ENCODE data around the gene OR6N1. TPM values are rescaled to one million over a fixed set of nuclear protein-coding genes. Genes with fewer than 3 reads are reported as not detected.

Gene OR6N1
- polyA plus RNA-seq, 1 of the 3 experiments (the other 2 are of a cell fraction): not detected

DNA sequence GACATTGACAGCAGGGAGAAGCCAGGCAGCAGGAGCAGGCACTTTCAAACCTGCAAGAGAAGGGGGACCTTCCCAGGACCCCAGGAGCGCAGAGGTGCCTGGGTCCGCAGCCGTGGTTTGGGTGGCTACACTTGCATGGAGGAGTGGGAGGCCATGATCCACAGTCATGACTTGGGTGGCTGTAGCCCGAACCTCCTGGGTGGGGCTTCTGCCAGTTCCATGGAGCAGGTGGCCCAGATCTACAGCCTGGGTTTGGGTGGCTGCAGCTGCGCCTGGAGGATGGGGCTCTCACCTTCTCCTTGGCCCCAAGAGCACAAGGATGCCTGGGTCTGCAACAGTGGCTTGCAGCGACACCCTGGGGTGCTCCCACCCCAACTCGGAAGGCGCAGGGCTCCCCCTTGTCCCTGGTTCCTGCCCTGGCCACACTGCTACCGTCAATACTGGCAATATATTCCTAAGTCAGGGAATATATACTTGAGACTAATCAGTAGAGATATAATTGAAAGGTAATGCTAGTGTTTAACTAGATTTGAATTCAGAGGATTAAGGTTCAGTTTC lies 19.8 kb downstream of the OR6N1 start:
- ChIA-PET CTCF (no interaction called here), POLR2A (no interaction called here)

DNA sequence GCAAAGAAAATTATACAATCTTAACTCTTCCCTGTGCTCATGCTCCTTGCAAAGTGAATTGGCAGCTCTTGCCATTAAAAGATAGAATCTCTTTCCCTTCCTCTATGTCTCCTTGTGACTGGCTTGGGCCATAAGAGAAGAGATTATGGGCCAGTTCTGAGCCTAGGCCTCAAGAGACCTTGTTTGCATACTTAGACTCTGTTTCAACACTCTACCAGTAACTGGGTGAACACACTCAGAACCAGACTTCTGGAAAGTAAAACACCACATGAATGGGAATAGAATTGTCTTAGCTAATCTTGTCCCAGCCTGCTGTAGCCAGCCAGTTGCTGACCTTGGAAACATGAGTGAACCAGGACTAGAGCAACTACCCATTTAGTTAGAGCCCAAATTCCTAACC lies 36.1 kb downstream of the OR6N1 start:
- no peak overlapping the region for H2AFZ ChIP-seq (ENCODE audit: low read depth)
- POLR2A ChIA-PET: no interaction called here
- TF ChIP-seq TEAD4 (IDR thresholded peaks at IDR 0.05; ENCODE audit: borderline replicate concordance, insufficient read depth) (no peak), TCF12 (IDR thresholded peaks at IDR 0.05) (no peak), POLR2AphosphoS5 (IDR thresholded peaks at IDR 0.05; ENCODE audit: low read depth, low read length) (no peak), TAF1 (IDR thresholded peaks at IDR 0.05; ENCODE audit: borderline replicate concordance, low read depth, low read length) (no peak), EP300 (IDR thresholded peaks at IDR 0.05; ENCODE audit: borderline replicate concordance in 1 of 2, low read depth in 1 of 2, low read length in 1 of 2) (no peak), RCOR1 (IDR thresholded peaks at IDR 0.05; ENCODE audit: low read length) (no peak), YY1 (IDR thresholded peaks at IDR 0.05; ENCODE audit: low read depth) (no peak), MXI1 (IDR thresholded peaks at IDR 0.05; ENCODE audit: low read depth, low read length) (no peak), GATA2 (CRISPR knock-in tag; IDR thresholded peaks at IDR 0.05) (no peak), GABPA (IDR thresholded peaks at IDR 0.05; ENCODE audit: low read depth) (no peak), RXRA (IDR thresholded peaks at IDR 0.05; ENCODE audit: borderline replicate concordance, low read depth) (no peak)
- TF ChIP-seq, protein P1, sequence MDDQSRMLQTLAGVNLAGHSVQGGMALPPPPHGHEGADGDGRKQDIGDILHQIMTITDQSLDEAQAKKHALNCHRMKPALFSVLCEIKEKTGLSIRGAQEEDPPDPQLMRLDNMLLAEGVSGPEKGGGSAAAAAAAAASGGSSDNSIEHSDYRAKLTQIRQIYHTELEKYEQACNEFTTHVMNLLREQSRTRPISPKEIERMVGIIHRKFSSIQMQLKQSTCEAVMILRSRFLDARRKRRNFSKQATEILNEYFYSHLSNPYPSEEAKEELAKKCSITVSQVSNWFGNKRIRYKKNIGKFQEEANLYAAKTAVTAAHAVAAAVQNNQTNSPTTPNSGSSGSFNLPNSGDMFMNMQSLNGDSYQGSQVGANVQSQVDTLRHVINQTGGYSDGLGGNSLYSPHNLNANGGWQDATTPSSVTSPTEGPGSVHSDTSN (IDR thresholded peaks at IDR 0.05): no peak
- TF ChIP-seq, protein P2, sequence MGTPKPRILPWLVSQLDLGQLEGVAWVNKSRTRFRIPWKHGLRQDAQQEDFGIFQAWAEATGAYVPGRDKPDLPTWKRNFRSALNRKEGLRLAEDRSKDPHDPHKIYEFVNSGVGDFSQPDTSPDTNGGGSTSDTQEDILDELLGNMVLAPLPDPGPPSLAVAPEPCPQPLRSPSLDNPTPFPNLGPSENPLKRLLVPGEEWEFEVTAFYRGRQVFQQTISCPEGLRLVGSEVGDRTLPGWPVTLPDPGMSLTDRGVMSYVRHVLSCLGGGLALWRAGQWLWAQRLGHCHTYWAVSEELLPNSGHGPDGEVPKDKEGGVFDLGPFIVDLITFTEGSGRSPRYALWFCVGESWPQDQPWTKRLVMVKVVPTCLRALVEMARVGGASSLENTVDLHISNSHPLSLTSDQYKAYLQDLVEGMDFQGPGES (IDR thresholded peaks at IDR 0.05; ENCODE audit: low read depth, low read length): no peak
- TF ChIP-seq, protein P3, sequence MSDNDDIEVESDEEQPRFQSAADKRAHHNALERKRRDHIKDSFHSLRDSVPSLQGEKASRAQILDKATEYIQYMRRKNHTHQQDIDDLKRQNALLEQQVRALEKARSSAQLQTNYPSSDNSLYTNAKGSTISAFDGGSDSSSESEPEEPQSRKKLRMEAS (IDR thresholded peaks at IDR 0.05; ENCODE audit: low read depth): no peak

More for the DNA sequence above, 19.8 kb downstream of the OR6N1 start:
- Histone ChIP-seq H2AFZ (ENCODE audit: low read depth) (no peak overlapping the region), H3K79me2 (ENCODE audit: insufficient read depth) (no peaks in the 10 kb centered on the region), H3K27me3 (ENCODE audit: insufficient read depth) (no peaks in the 10 kb centered on the region), H3K27ac (ENCODE audit: low read depth in 2 of 2, low read length in 1 of 2) (no peak overlapping the region), H3K4me1 (ENCODE audit: control insufficient read depth in 1 of 2, insufficient read depth in 2 of 2, low read depth in 1 of 2, low read length in 1 of 2) (no peaks in the 10 kb centered on the region), H3K4me3 (ENCODE audit: low read depth in 2 of 2, low read length in 1 of 2) (no peak overlapping the region), H3F3A (replicated peaks; ENCODE audit: insufficient read depth) (no peaks in the 10 kb centered on the region), H3K9me2 (0 out of 2 replicates have a peak, but pooled peaks cover 2% of the 10 kb centered on the region), H3K4me2 (no peak overlapping the region), H4K20me1 (ENCODE audit: insufficient read depth) (no peaks in the 10 kb centered on the region), H3K36me3 (replicated peaks in 1 of 2; ENCODE audit: control insufficient read depth in 1 of 2, insufficient read depth in 2 of 2, low read length in 1 of 2) (no peaks in the 10 kb centered on the region), H3K9ac (no peak overlapping the region), H3K9me3 (no peaks in the 10 kb centered on the region)
- DNase-seq: no peak
- TF ChIP-seq, protein P4, sequence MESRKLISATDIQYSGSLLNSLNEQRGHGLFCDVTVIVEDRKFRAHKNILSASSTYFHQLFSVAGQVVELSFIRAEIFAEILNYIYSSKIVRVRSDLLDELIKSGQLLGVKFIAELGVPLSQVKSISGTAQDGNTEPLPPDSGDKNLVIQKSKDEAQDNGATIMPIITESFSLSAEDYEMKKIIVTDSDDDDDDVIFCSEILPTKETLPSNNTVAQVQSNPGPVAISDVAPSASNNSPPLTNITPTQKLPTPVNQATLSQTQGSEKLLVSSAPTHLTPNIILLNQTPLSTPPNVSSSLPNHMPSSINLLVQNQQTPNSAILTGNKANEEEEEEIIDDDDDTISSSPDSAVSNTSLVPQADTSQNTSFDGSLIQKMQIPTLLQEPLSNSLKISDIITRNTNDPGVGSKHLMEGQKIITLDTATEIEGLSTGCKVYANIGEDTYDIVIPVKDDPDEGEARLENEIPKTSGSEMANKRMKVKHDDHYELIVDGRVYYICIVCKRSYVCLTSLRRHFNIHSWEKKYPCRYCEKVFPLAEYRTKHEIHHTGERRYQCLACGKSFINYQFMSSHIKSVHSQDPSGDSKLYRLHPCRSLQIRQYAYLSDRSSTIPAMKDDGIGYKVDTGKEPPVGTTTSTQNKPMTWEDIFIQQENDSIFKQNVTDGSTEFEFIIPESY (IDR thresholded peaks at IDR 0.05; ENCODE audit: borderline replicate concordance, low read depth): no peak
- TF ChIP-seq SMC3 (IDR thresholded peaks at IDR 0.05; ENCODE audit: low read depth, low read length): no peak
- no peak for TF ChIP-seq FOSL2 (IDR thresholded peaks at IDR 0.05; ENCODE audit: borderline replicate concordance, low read depth)
- no peak for TF ChIP-seq TAF1 (IDR thresholded peaks at IDR 0.05; ENCODE audit: borderline replicate concordance, low read depth, low read length)
- TF ChIP-seq POLR2AphosphoS5 (IDR thresholded peaks at IDR 0.05; ENCODE audit: low read depth, low read length): no peak
- no peak for TF ChIP-seq TEAD4 (IDR thresholded peaks at IDR 0.05; ENCODE audit: borderline replicate concordance, insufficient read depth)
- TF ChIP-seq, protein P5, sequence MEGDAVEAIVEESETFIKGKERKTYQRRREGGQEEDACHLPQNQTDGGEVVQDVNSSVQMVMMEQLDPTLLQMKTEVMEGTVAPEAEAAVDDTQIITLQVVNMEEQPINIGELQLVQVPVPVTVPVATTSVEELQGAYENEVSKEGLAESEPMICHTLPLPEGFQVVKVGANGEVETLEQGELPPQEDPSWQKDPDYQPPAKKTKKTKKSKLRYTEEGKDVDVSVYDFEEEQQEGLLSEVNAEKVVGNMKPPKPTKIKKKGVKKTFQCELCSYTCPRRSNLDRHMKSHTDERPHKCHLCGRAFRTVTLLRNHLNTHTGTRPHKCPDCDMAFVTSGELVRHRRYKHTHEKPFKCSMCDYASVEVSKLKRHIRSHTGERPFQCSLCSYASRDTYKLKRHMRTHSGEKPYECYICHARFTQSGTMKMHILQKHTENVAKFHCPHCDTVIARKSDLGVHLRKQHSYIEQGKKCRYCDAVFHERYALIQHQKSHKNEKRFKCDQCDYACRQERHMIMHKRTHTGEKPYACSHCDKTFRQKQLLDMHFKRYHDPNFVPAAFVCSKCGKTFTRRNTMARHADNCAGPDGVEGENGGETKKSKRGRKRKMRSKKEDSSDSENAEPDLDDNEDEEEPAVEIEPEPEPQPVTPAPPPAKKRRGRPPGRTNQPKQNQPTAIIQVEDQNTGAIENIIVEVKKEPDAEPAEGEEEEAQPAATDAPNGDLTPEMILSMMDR (IDR thresholded peaks at IDR 0.05): no peak
- no peak for TF ChIP-seq NRF1 (IDR thresholded peaks at IDR 0.05; ENCODE audit: low read depth, low read length)
- TF ChIP-seq FOXM1 (IDR thresholded peaks at IDR 0.05; ENCODE audit: low read depth): no peak
- TF ChIP-seq RFX5 (IDR thresholded peaks at IDR 0.05; ENCODE audit: low read length): no peak
- no peak for TF ChIP-seq SIN3A (IDR thresholded peaks at IDR 0.05; ENCODE audit: borderline replicate concordance, low read depth, low read length)
- 7% methylated on average over 5 of the region's 9 CpGs for WGBS (ENCODE audit: low lambda C conversion rate)

More for the DNA sequence above, 36.1 kb downstream of the OR6N1 start:
- H3K9me3 ChIP-seq: no peaks in the 10 kb centered on the region
- no peaks in the 10 kb centered on the region for H3K9me2 ChIP-seq
- peaks cover 5% of the 10 kb centered on the region; the same call in 1 of the 2 replicates for H3K27me3 ChIP-seq (ENCODE audit: insufficient read depth)
- no peak for DNase-seq
- no peak overlapping the region for H3K4me3 ChIP-seq (ENCODE audit: low read depth in 2 of 2, low read length in 1 of 2)
- H3K79me2 ChIP-seq (ENCODE audit: insufficient read depth): no peaks in the 10 kb centered on the region
- no peaks in the 10 kb centered on the region for H3K36me3 ChIP-seq (replicated peaks in 1 of 2; ENCODE audit: control insufficient read depth in 1 of 2, insufficient read depth in 2 of 2, low read length in 1 of 2)
- H4K20me1 ChIP-seq (ENCODE audit: insufficient read depth): no peaks in the 10 kb centered on the region
- CTCF ChIA-PET: no interaction called here
- H3K4me1 ChIP-seq (ENCODE audit: control insufficient read depth in 1 of 2, insufficient read depth in 2 of 2, low read depth in 1 of 2, low read length in 1 of 2): no peaks in the 10 kb centered on the region
- H3F3A ChIP-seq (replicated peaks; ENCODE audit: insufficient read depth): no peaks in the 10 kb centered on the region
- H3K27ac ChIP-seq (ENCODE audit: low read depth in 2 of 2, low read length in 1 of 2): no peak overlapping the region
- no peak overlapping the region for H3K9ac ChIP-seq
- no peak overlapping the region for H3K4me2 ChIP-seq

Data from SK-N-SH (cell line).